PC-9 (cell line): ENCODE results near the gene ADAMTSL3. TPM values are rescaled to one million over a fixed set of nuclear protein-coding genes. Genes with fewer than 3 reads are reported as not detected.

ENCODE experiments used
- BruUV-seq: library from RNA; stranded (reverse); fragments of 400-500 nt; replicated peaks from 2 replicates; lab custom pipeline; 2021; lab: Mats Ljungman, UMichigan
- CTCF ChIA-PET: fragments of 300-600 bp; sonication (Branson Sonifier 250); formaldehyde crosslinking; loops from one replicate; lab custom pipeline; 2022; ENCODE audit warnings: antibody characterized with exemption; lab: Charles Lee
- POLR2A ChIA-PET: fragments of 300-600 bp; sonication (Branson Sonifier 250); formaldehyde crosslinking; loops from one replicate; lab custom pipeline; 2022; ENCODE audit warnings: antibody characterized with exemption; ENCODE audit not compliant: unreplicated experiment; lab: Charles Lee
- DNase-seq, 2 experiments: peaks; one replicate each; pipeline versions ENCODE4 v3.0.0 to v3.0.0-alpha.2; 2015 to 2022; ENCODE audit warnings: mixed read lengths in 1 of 2
- H2AFZ ChIP-seq: fragments of 200-600 bp; sonication (generic); 2 replicates; pipeline ENCODE4 v1.8.1; 2017; ENCODE audit warnings: antibody characterized with exemption
- H3F3A ChIP-seq: fragments of 200-600 bp; sonication (generic); 2 replicates; pipeline ENCODE4 v1.8.1; 2017; ENCODE audit warnings: antibody characterized with exemption, mild to moderate bottlenecking, low read depth; ENCODE audit not compliant: insufficient read depth
- H3K27ac ChIP-seq: fragments of 200-600 bp; sonication (generic); 2 replicates; pipeline ENCODE4 v1.6.1; 2016; ENCODE audit warnings: mixed run types
- H3K27me3 ChIP-seq: fragments of 200-600 bp; sonication (generic); 2 replicates; pipeline ENCODE4 v1.6.1; 2016; ENCODE audit warnings: low read depth, mixed run types; ENCODE audit not compliant: insufficient read depth
- H3K36me3 ChIP-seq: fragments of 200-600 bp; sonication (generic); 2 replicates; pipeline ENCODE4 v1.6.1; 2016; ENCODE audit warnings: low read depth, mixed run types
- H3K4me1 ChIP-seq: fragments of 200-600 bp; sonication (generic); replicated peaks from 2 replicates; pipeline ENCODE4 v1.6.1; 2016; ENCODE audit warnings: mixed run types; ENCODE audit not compliant: insufficient read depth
- H3K4me2 ChIP-seq: fragments of 200-600 bp; sonication (generic); 2 replicates; pipeline ENCODE4 v1.6.1; 2017; ENCODE audit warnings: mixed run types
- H3K4me3 ChIP-seq: fragments of 200-600 bp; sonication (generic); 2 replicates; pipeline ENCODE4 v1.6.1; 2016; ENCODE audit warnings: mixed run types
- H3K79me2 ChIP-seq: fragments of 200-600 bp; sonication (generic); 2 replicates; pipeline ENCODE4 v1.6.1; 2017; ENCODE audit warnings: low read depth, mixed run types
- H3K9me2 ChIP-seq: fragments of 200-600 bp; sonication (generic); 2 replicates; pipeline ENCODE4 v1.8.1; 2017; ENCODE audit warnings: mild to moderate bottlenecking; ENCODE audit not compliant: insufficient read depth
- H3K9me3 ChIP-seq: fragments of 200-600 bp; sonication (generic); 2 replicates; pipeline ENCODE4 v1.8.1; 2016; ENCODE audit warnings: low read depth; ENCODE audit not compliant: insufficient read depth
- H4K20me1 ChIP-seq: fragments of 200-600 bp; sonication (generic); 2 replicates; pipeline ENCODE4 v1.8.1; 2017; ENCODE audit not compliant: insufficient read depth
- CTCF ChIP-seq: fragments of 200-600 bp; sonication (generic); conservative IDR thresholded peaks from 2 replicates; pipeline ENCODE4 v1.6.1; 2017; ENCODE audit warnings: mixed run types, antibody characterized with exemption, mild to moderate bottlenecking, moderate library complexity
- EZH2 ChIP-seq: fragments of 200-600 bp; sonication (generic); IDR thresholded peaks from 2 replicates; pipeline ENCODE4 v1.8.0; 2017; ENCODE audit warnings: antibody characterized with exemption, low read depth
- intact Hi-C: fragments of 100-400 bp; cut with micrococcal nuclease; formaldehyde crosslinking; loops from one replicate; pipeline ENCODE4 v1.10.0; 2022; ENCODE audit not compliant: unreplicated experiment
- total RNA-seq: library from RNA; stranded (reverse); gene quantifications from 2 replicates; pipeline ENCODE4 v1.2.3, GENCODE V29; 2021

Gene ADAMTSL3
- total RNA-seq, 1 experiment from 2014 or later: 5.0 TPM

- no peaks in the 10 kb centered on the region for H3K4me1 ChIP-seq
- H3K27me3 ChIP-seq: no peaks in the 10 kb centered on the region
- no peak overlapping the region for H2AFZ ChIP-seq
- H3K27ac ChIP-seq: no peak overlapping the region
- no peaks in the 10 kb centered on the region for H3K9me3 ChIP-seq
- H3K4me2 ChIP-seq: no peak overlapping the region
- no peaks in the 10 kb centered on the region for H3K79me2 ChIP-seq
- no peak overlapping the region for H3K4me3 ChIP-seq
- no peaks in the 10 kb centered on the region for H3K9me2 ChIP-seq
- no peaks in the 10 kb centered on the region for H3K36me3 ChIP-seq
- intact Hi-C loops: no loop called here
- H3F3A ChIP-seq: no peaks in the 10 kb centered on the region
- TF ChIP-seq CTCF (no peak), EZH2 (no peak)
- CTCF ChIA-PET: no interaction called here
- no peak for DNase-seq
- no peaks in the 10 kb centered on the region for H4K20me1 ChIP-seq
- POLR2A ChIA-PET: no interaction called here
- BruUV-seq: no TSS peak
These were observed 303.0 kb downstream of the ADAMTSL3 start for GRCh38 chr15:83956887-83957286.

- TF ChIP-seq CTCF: no peak
- no peak for TF ChIP-seq EZH2
- intact Hi-C loops: no loop called here
- H3K36me3 ChIP-seq: no peaks in the 10 kb centered on the region
- POLR2A ChIA-PET: no interaction called here
- no peak overlapping the region for H3K27ac ChIP-seq
- H3K27me3 ChIP-seq: no peaks in the 10 kb centered on the region
- no peak overlapping the region for H2AFZ ChIP-seq
- DNase-seq: no peak
- no peaks in the 10 kb centered on the region for H3F3A ChIP-seq
- no peak overlapping the region for H3K4me3 ChIP-seq
- H4K20me1 ChIP-seq: no peaks in the 10 kb centered on the region
- H3K79me2 ChIP-seq: no peaks in the 10 kb centered on the region
- H3K4me1 ChIP-seq: no peaks in the 10 kb centered on the region
- CTCF ChIA-PET: no interaction called here
- no TSS peak for BruUV-seq
- H3K9me2 ChIP-seq: no peaks in the 10 kb centered on the region
- no peak overlapping the region for H3K4me2 ChIP-seq
- no peaks in the 10 kb centered on the region for H3K9me3 ChIP-seq
These were observed 305.6 kb downstream of the ADAMTSL3 start for GRCh38 chr15:83959477-83959876.

GRCh38 chr15:83960192-83960829 is 306.4 kb downstream of the ADAMTSL3 start:
- no peaks in the 10 kb centered on the region for H3K4me1 ChIP-seq
- H2AFZ ChIP-seq: no peak overlapping the region
- no peaks in the 10 kb centered on the region for H3K27me3 ChIP-seq
- DNase-seq: no peak
- ChIA-PET POLR2A (no interaction called here), CTCF (no interaction called here)
- no peaks in the 10 kb centered on the region for H3K9me3 ChIP-seq
- H3K79me2 ChIP-seq: no peaks in the 10 kb centered on the region
- H4K20me1 ChIP-seq: no peaks in the 10 kb centered on the region
- TF ChIP-seq EZH2: no peak
- TF ChIP-seq CTCF: no peak
- H3F3A ChIP-seq: no peaks in the 10 kb centered on the region
- no TSS peak for BruUV-seq
- H3K9me2 ChIP-seq: no peaks in the 10 kb centered on the region
- intact Hi-C loops: no loop called here
- no peak overlapping the region for H3K4me3 ChIP-seq
- no peaks in the 10 kb centered on the region for H3K36me3 ChIP-seq
- no peak overlapping the region for H3K27ac ChIP-seq
- H3K4me2 ChIP-seq: no peak overlapping the region
